ENCODE data around the gene OBSCN.

Gene OBSCN

GRCh38 chr1:228358039-228358763 lies 150.4 kb downstream of the OBSCN start:
- DNase-seq (ENCODE audit: low read depth), result no peak

GRCh38 chr1:228358764-228359612 lies 151.1 kb downstream of the OBSCN start:
- no peak for DNase-seq (ENCODE audit: low read depth)

GRCh38 chr1:228359613-228360532 lies 152.0 kb downstream of the OBSCN start:
- DNase-seq (ENCODE audit: low read depth), result no peak

GRCh38 chr1:228360533-228361313 lies 152.9 kb downstream of the OBSCN start:
- DNase-seq (ENCODE audit: low read depth), result no peak

GRCh38 chr1:228361314-228362140 lies 153.7 kb downstream of the OBSCN start:
- no peak for DNase-seq (ENCODE audit: low read depth)

- DNase-seq (ENCODE audit: low read depth), result no peak
Measured at GRCh38 chr1:228362141-228362883, 154.5 kb downstream of the OBSCN start.

GRCh38 chr1:228362884-228363450 lies 155.1 kb downstream of the OBSCN start:
- DNase-seq (ENCODE audit: low read depth), result no peak

- no peak for DNase-seq (ENCODE audit: low read depth)
Measured at GRCh38 chr1:228363686-228364067, 155.8 kb downstream of the OBSCN start.

GRCh38 chr1:228364068-228364705 lies 156.3 kb downstream of the OBSCN start:
- no peak for DNase-seq (ENCODE audit: low read depth)

- DNase-seq (ENCODE audit: low read depth), result no peak
Measured at GRCh38 chr1:228364706-228365213, 156.9 kb downstream of the OBSCN start.

GRCh38 chr1:228365271-228366061 lies 157.6 kb downstream of the OBSCN start:
- no peak for DNase-seq (ENCODE audit: low read depth)

GRCh38 chr1:228366062-228366865 lies 158.4 kb downstream of the OBSCN start:
- no peak for DNase-seq (ENCODE audit: low read depth)

GRCh38 chr1:228366866-228367741 lies 159.3 kb downstream of the OBSCN start:
- no peak for DNase-seq (ENCODE audit: low read depth)

GRCh38 chr1:228367798-228368791 lies 160.3 kb downstream of the OBSCN start:
- no peak for DNase-seq (ENCODE audit: low read depth)
